ENCODE data around the gene KCNH1. TPM values are rescaled to one million over a fixed set of nuclear protein-coding genes. Genes with fewer than 3 reads are reported as not detected.

Gene KCNH1
- total RNA-seq, 2 donors from 2014 or later: not detected

DNA sequence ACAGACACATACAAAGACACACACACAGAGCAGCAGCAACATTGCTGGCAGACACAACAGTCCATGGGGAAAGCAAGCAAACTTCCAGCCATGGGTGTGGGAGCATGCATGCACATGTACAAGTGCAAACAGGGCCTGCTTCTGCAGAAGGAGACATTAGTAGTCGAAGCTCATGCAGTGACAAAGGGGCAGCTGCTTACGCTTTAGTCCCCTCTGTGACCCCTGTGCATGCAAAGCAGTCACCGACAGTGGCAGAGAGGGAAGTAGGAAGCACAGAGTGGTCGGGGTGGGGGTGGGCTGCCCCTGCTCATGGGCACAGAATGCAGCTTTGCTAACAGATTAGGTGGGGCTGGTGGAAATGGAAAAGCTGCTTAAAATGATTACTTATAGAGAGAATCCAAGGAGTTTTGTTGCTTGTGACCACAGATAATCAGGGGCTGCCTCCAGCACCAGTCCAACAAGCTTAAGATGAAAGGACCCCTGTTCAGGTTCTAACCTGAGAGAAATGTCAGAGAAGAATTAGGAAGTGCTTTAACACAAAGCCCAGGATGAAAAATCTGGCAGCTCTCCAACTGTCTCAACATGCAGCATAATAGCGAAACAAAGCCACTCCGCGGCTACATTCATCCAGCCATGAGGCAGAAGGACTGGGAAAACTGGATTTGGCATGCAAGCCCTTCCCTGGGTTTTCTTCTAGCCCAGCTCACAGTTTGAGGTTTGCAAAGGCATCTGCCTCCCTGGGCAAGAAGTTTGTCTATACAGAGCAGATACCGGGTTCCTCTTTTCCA is 378.9 kb downstream of the KCNH1 start:
- Mint-ChIP-seq H3K27me3 (peaks cover 10% of the 10 kb centered on the region), H3K36me3 (ENCODE audit: low read depth) (no peaks in the 10 kb centered on the region), H3K27ac (no peak overlapping the region), H3K4me3 (no peak overlapping the region), H3K4me1 (no peaks in the 10 kb centered on the region)
- ATAC-seq: no peak
- no peaks in the 10 kb centered on the region for H3K9me3 ChIP-seq (ENCODE audit: control insufficient read depth, low read length, poor library complexity, severe bottlenecking)
- no peak for DNase-seq

GRCh38 chr1:210751911-210752310 is 382.0 kb downstream of the KCNH1 start:
- Mint-ChIP-seq H3K4me1 (no peaks in the 10 kb centered on the region), H3K27ac (no peak overlapping the region), H3K36me3 (ENCODE audit: low read depth) (no peaks in the 10 kb centered on the region), H3K4me3 (no peak overlapping the region), H3K27me3 (peaks cover 8% of the 10 kb centered on the region)
- DNase-seq (no peak), ATAC-seq (no peak)
- H3K9me3 ChIP-seq (ENCODE audit: control insufficient read depth, low read length, poor library complexity, severe bottlenecking): no peaks in the 10 kb centered on the region

GRCh38 chr1:210750468-210750867 is 383.5 kb downstream of the KCNH1 start:
- DNase-seq (no peak), ATAC-seq (no peak)
- Mint-ChIP-seq H3K27me3 (peaks cover 6% of the 10 kb centered on the region), H3K4me3 (no peak overlapping the region), H3K4me1 (no peaks in the 10 kb centered on the region), H3K36me3 (ENCODE audit: low read depth) (no peaks in the 10 kb centered on the region), H3K27ac (no peak overlapping the region)
- no peaks in the 10 kb centered on the region for H3K9me3 ChIP-seq (ENCODE audit: control insufficient read depth, low read length, poor library complexity, severe bottlenecking)

DNA sequence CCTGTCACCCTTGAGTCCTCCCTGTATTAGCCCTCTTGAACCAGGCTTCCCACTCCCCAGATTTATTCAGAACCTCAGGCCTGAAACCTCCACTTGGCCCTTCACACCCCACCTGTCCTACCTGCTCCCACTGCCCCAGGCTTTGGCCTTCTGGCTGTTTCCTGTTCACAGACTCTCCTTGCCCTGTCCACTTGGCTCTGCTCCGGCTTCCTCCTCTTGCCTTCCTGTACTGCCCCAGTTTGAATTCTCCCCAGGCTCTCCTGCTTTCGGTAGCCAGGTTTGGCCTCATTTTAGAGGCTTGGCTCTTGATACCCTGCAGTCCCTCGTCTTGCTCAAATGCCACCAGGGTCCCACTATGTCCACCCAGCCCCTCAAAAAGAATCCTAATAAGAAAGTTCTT is 385.2 kb downstream of the KCNH1 start:
- Mint-ChIP-seq H3K27me3 (peaks cover 6% of the 10 kb centered on the region), H3K4me1 (no peaks in the 10 kb centered on the region), H3K27ac (no peak overlapping the region), H3K4me3 (no peak overlapping the region), H3K36me3 (ENCODE audit: low read depth) (no peaks in the 10 kb centered on the region)
- ATAC-seq (no peak), DNase-seq (no peak)
- H3K9me3 ChIP-seq (ENCODE audit: control insufficient read depth, low read length, poor library complexity, severe bottlenecking): no peaks in the 10 kb centered on the region

DNA sequence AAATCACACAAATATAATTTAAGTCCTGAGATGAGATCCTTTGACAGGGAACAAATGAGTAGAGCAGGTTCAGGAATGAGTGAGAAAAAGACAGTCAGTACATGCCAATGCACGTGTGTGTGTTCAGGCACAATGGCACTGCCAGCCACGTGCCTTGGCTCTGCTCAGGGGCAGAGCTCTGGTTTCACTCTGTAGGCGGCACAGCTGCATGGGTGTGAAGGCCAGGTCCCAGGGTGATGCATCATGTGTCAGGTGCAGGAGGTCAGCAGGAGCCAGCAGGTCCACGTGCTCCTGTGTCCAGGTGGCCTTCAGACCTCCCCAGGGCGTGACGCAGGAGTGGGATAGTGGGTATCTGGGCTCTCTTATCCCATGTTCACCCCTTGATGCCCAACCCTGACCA is 386.1 kb downstream of the KCNH1 start:
- DNase-seq: no peak
- Mint-ChIP-seq H3K4me3 (no peak overlapping the region), H3K27ac (no peak overlapping the region), H3K27me3 (peaks cover 11% of the 10 kb centered on the region), H3K36me3 (ENCODE audit: low read depth) (no peaks in the 10 kb centered on the region), H3K4me1 (peaks cover under 1% of the 10 kb centered on the region)
- ATAC-seq: no peak
- no peaks in the 10 kb centered on the region for H3K9me3 ChIP-seq (ENCODE audit: control insufficient read depth, low read length, poor library complexity, severe bottlenecking)

- peaks cover 16% of the 10 kb centered on the region for H3K27me3 Mint-ChIP-seq
- ATAC-seq: no peak
- H3K4me1 Mint-ChIP-seq: peaks cover 4% of the 10 kb centered on the region
- DNase-seq: no peak
- H3K27ac Mint-ChIP-seq: no peak overlapping the region
- H3K9me3 ChIP-seq (ENCODE audit: control insufficient read depth, low read length, poor library complexity, severe bottlenecking): no peaks in the 10 kb centered on the region
- H3K36me3 Mint-ChIP-seq (ENCODE audit: low read depth): no peaks in the 10 kb centered on the region
- no peak overlapping the region for H3K4me3 Mint-ChIP-seq
Measured at GRCh38 chr1:210747112-210747511, 386.8 kb downstream of the KCNH1 start.

DNA sequence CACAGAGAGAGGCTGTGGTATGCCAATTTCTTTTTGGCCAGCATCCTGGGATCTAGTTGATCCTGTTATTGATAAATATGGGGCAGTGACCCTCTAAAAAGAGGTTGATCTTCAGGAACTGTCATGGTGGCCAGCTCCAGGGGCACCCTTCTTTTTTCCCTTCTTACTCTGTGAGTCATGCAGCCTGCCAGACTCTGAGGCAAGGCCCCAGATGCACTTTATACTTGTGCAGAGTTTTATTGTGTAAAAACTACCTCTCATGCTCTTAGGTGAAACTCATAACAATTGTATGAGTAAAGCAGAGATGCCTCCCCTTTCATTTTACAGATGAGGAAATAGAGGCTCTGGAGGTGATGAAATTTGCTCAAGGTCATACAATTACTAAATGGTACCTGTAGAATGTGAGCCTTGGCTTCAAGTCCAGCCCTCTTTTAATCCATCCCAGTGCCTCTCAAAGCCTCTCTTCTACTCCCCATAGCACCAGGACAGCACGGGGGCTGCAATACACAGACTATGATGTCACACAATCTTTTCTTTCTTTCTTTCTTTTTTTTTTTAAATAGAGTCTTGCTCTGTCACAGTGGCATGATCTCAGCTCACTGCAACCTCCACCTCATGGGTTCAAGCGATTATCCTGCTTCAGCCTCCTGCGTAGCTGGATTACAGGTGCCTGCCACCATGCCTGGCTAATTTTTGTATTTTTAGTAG is 387.8 kb downstream of the KCNH1 start:
- ATAC-seq (no peak), DNase-seq (no peak)
- H3K36me3 Mint-ChIP-seq (ENCODE audit: low read depth): no peaks in the 10 kb centered on the region
- H3K27me3 Mint-ChIP-seq: peaks cover 16% of the 10 kb centered on the region
- no peaks in the 10 kb centered on the region for H3K9me3 ChIP-seq (ENCODE audit: control insufficient read depth, low read length, poor library complexity, severe bottlenecking)
- peaks cover 4% of the 10 kb centered on the region for H3K4me1 Mint-ChIP-seq
- no peak overlapping the region for H3K27ac Mint-ChIP-seq
- H3K4me3 Mint-ChIP-seq: no peak overlapping the region

DNA sequence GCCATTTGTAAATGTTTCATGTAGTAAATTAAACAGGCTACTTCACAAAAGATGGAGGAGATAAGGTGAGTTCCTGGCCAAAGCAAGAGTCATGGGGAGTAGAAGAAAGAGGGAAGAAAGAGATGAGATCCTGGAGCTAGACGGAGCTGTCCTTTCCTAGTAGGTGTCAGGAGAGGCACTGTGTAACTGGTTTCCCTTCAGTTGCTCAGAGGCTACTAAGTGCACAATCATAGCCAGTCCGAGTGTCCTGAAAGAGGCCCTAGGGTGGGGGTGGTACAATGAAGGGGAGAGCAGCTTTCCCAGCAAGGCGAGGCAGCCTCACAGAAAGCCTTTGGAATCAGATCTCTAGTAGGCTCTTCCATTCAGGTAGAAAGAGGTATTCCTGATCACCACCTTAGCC is 390.9 kb downstream of the KCNH1 start:
- ATAC-seq: no peak
- H3K27ac Mint-ChIP-seq: no peak overlapping the region
- DNase-seq: no peak
- no peak overlapping the region for H3K4me3 Mint-ChIP-seq
- peaks cover 4% of the 10 kb centered on the region for H3K4me1 Mint-ChIP-seq
- H3K9me3 ChIP-seq (ENCODE audit: control insufficient read depth, low read length, poor library complexity, severe bottlenecking): no peaks in the 10 kb centered on the region
- no peaks in the 10 kb centered on the region for H3K36me3 Mint-ChIP-seq (ENCODE audit: low read depth)
- H3K27me3 Mint-ChIP-seq: peaks cover 16% of the 10 kb centered on the region

DNA sequence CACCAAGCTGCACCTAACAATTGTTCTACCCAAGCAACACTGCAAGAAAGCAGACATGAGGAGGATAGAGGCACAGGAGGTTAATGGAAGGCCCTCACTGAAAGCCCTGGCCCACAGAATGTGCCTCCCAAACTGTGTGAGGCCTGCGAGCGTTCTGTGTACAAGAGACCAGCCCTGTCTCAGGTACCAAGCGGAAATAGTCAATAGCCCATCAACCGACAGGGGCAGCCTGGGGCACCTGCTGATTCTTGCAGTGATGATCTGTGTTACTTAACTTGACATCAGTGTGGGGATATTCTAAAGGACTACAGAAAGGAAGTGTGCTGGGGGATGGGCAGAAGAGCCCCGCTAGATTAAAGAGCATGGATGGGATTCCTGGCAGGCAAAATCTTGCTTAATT is 392.4 kb downstream of the KCNH1 start:
- H3K4me3 Mint-ChIP-seq: no peak overlapping the region
- H3K27me3 Mint-ChIP-seq: peaks cover 14% of the 10 kb centered on the region
- peaks cover 4% of the 10 kb centered on the region for H3K4me1 Mint-ChIP-seq
- H3K27ac Mint-ChIP-seq: no peak overlapping the region
- H3K36me3 Mint-ChIP-seq (ENCODE audit: low read depth): no peaks in the 10 kb centered on the region
- no peaks in the 10 kb centered on the region for H3K9me3 ChIP-seq (ENCODE audit: control insufficient read depth, low read length, poor library complexity, severe bottlenecking)
- no peak for ATAC-seq
- no peak for DNase-seq

GRCh38 chr1:210739627-210740026 is 394.3 kb downstream of the KCNH1 start:
- no peak overlapping the region for H3K27ac Mint-ChIP-seq
- no peaks in the 10 kb centered on the region for H3K9me3 ChIP-seq (ENCODE audit: control insufficient read depth, low read length, poor library complexity, severe bottlenecking)
- ATAC-seq (no peak), DNase-seq (no peak)
- H3K27me3 Mint-ChIP-seq: peaks cover 14% of the 10 kb centered on the region
- H3K4me3 Mint-ChIP-seq: no peak overlapping the region
- H3K36me3 Mint-ChIP-seq (ENCODE audit: low read depth): no peaks in the 10 kb centered on the region
- H3K4me1 Mint-ChIP-seq: peaks cover 4% of the 10 kb centered on the region

DNA sequence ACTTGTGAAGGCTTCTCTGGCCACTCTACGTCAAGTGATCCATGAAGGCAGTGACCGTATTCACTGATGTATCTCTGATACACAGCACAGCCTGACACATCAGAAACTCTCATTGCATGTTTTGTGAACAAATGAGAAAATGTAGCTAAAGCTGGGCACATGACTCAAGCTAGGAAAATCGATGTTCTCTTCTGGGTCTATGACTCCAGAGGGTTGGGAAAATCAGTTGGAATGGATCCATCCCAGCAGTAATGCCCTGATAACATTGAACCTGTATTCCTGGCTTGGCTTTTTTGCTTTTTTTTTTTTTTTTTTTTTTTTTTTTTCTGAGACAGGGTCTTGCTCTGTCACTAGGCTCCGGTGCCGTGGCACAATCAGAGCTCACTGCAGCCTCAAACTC is 395.7 kb downstream of the KCNH1 start:
- H3K9me3 ChIP-seq (ENCODE audit: control insufficient read depth, low read length, poor library complexity, severe bottlenecking): no peaks in the 10 kb centered on the region
- no peak for ATAC-seq
- no peak overlapping the region for H3K4me3 Mint-ChIP-seq
- no peak for DNase-seq
- no peaks in the 10 kb centered on the region for H3K36me3 Mint-ChIP-seq (ENCODE audit: low read depth)
- H3K27me3 Mint-ChIP-seq: peaks cover 13% of the 10 kb centered on the region
- H3K27ac Mint-ChIP-seq: no peak overlapping the region
- peaks cover 4% of the 10 kb centered on the region for H3K4me1 Mint-ChIP-seq

- ATAC-seq (no peak), DNase-seq (no peak)
- Mint-ChIP-seq H3K4me1 (no peaks in the 10 kb centered on the region), H3K27me3 (peaks cover 4% of the 10 kb centered on the region), H3K4me3 (no peak overlapping the region), H3K36me3 (ENCODE audit: low read depth) (no peaks in the 10 kb centered on the region), H3K27ac (no peak overlapping the region)
- no peaks in the 10 kb centered on the region for H3K9me3 ChIP-seq (ENCODE audit: control insufficient read depth, low read length, poor library complexity, severe bottlenecking)
Measured at GRCh38 chr1:210736713-210737112, 397.2 kb downstream of the KCNH1 start.

DNA sequence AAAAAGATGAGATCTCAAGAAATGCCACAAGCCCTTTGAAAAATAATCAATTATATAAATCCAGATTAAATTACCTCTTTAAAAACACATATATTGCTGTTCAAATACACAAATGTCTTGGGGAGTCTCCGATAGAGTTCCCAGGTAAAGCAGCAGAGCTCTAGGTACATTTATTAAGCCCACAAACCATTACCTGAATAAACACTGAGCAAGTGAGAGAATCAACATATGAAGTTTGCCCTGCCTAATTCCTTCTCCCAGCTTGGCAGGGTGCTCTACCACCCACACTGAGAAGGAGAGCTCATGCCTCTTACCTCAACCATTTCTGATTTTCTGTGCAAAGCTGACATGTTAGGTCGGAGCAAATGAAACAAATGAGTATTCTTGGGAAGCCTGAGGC is 402.4 kb downstream of the KCNH1 start:
- ATAC-seq (no peak), DNase-seq (no peak)
- H3K4me3 Mint-ChIP-seq: no peak overlapping the region
- H3K9me3 ChIP-seq (ENCODE audit: control insufficient read depth, low read length, poor library complexity, severe bottlenecking): peaks cover 5% of the 10 kb centered on the region
- H3K27ac Mint-ChIP-seq: no peak overlapping the region
- no peaks in the 10 kb centered on the region for H3K27me3 Mint-ChIP-seq
- no peaks in the 10 kb centered on the region for H3K4me1 Mint-ChIP-seq
- H3K36me3 Mint-ChIP-seq (ENCODE audit: low read depth): no peaks in the 10 kb centered on the region

GRCh38 chr1:210731193-210731592 is 402.8 kb downstream of the KCNH1 start:
- H3K27me3 Mint-ChIP-seq: peaks cover 2% of the 10 kb centered on the region
- DNase-seq: no peak
- no peak overlapping the region for H3K4me3 Mint-ChIP-seq
- no peak for ATAC-seq
- H3K4me1 Mint-ChIP-seq: no peaks in the 10 kb centered on the region
- H3K36me3 Mint-ChIP-seq (ENCODE audit: low read depth): no peaks in the 10 kb centered on the region
- H3K27ac Mint-ChIP-seq: no peak overlapping the region
- H3K9me3 ChIP-seq (ENCODE audit: control insufficient read depth, low read length, poor library complexity, severe bottlenecking): peaks cover 5% of the 10 kb centered on the region

Data from T-helper 17 cell (primary cell).